Spinal cord (tissue), 10 donors: Measurements from ENCODE around the gene GALR3. TPM values are rescaled to one million over a fixed set of nuclear protein-coding genes. Genes with fewer than 3 reads are reported as not detected.

Experiments used
- DNase-seq, 6 donors: peaks; one replicate each; pipeline versions ENCODE4 v3.0.0 to v3.0.0-alpha.2; 2013 to 2015; ENCODE audit warnings: low spot score in 6 of 6, low read depth in 4 of 6
- H3K27ac ChIP-seq: one replicate; pipeline ENCODE4 v1.5.1; 2013; ENCODE audit warnings: low read depth, low read length, control low read depth
- H3K27me3 ChIP-seq: one replicate; pipeline ENCODE4 v1.6.1; 2013; ENCODE audit warnings: low read length; ENCODE audit not compliant: control insufficient read depth, insufficient read depth
- H3K36me3 ChIP-seq: one replicate; pipeline ENCODE4 v1.6.1; 2013; ENCODE audit warnings: low read length; ENCODE audit not compliant: control insufficient read depth, insufficient read depth
- H3K4me1 ChIP-seq: one replicate; pipeline ENCODE4 v1.6.1; 2013; ENCODE audit warnings: low read length; ENCODE audit not compliant: control insufficient read depth, insufficient read depth
- H3K4me3 ChIP-seq: one replicate; pipeline ENCODE4 v1.5.1; 2013; ENCODE audit warnings: low read depth, low read length, control low read depth
- H3K9me3 ChIP-seq: one replicate; pipeline ENCODE4 v1.6.1; 2013; ENCODE audit warnings: low read length; ENCODE audit not compliant: control insufficient read depth, insufficient read depth
- WGBS: methylation state at CpG from one replicate; pipeline ENCODE4 v1.1.5; 2013; ENCODE audit warnings: missing lambda C conversion rate; ENCODE audit not compliant: insufficient coverage; 5-methylcytosine and 5-hydroxymethylcytosine counted together
- polyA plus RNA-seq, 2 donors: library from polyadenylated mRNA; unstranded; fragments of 120-200 nt; gene quantifications; one replicate each; pipeline ENCODE4 v1.2.1, GENCODE V29; 2013; ENCODE audit not compliant: insufficient read length in 2 of 2
- total RNA-seq, 2 donors: library from RNA; depleted of rRNA in 1 of 2; stranded (reverse); fragments of 120-200 nt in 1 of 2; fragments of >200 nt in 1 of 2; gene quantifications; one replicate each; pipeline versions ENCODE4 v1.2.3 to v1.2.4, GENCODE V29; 2013 to 2014
- donor health status: healthy.

GALR3 gene
- total and polyA plus RNA-seq, 4 donors, result not detected

- H3K4me1 ChIP-seq, result peaks cover 67% of the 10 kb centered on the region
- H3K4me3 ChIP-seq, result peak within 1 kb of the TSS; percentile 89
- DNase-seq, result peak; percentile 81 to 98 (median 92)
- no peaks in the 10 kb centered on the region for H3K27me3 ChIP-seq
- peak within 1 kb of the TSS; percentile 91 for H3K27ac ChIP-seq
- no peaks in the 10 kb centered on the region for H3K9me3 ChIP-seq
- WGBS, result under 1% methylated on average over 73 of the region's 73 CpGs
- H3K36me3 ChIP-seq, result peaks cover 6% of the 10 kb centered on the region
Observed at GRCh38 chr22:37807410-37808293, 15.5 kb upstream of the GALR3 start, which contains the start of gene GCAT. Gene GCAT (plus strand): TSS chr22:37807934. CDS start chr22:37807968, 34 bp downstream.

- peaks cover 11% of the 10 kb centered on the region for H3K36me3 ChIP-seq
- DNase-seq, result no peak
- 4% methylated on average over 8 of the region's 8 CpGs for WGBS
- H3K4me1 ChIP-seq, result peaks cover 61% of the 10 kb centered on the region
- H3K27ac ChIP-seq, result peak overlapping the region; percentile 79
- no peaks in the 10 kb centered on the region for H3K9me3 ChIP-seq
- no peaks in the 10 kb centered on the region for H3K27me3 ChIP-seq
- peak overlapping the region; percentile 89 for H3K4me3 ChIP-seq
Observed at GRCh38 chr22:37808294-37808657, 14.9 kb upstream of the GALR3 start.

GRCh38 chr22:37809672-37810333 lies 13.4 kb upstream of the GALR3 start:
- H3K27me3 ChIP-seq, result no peaks in the 10 kb centered on the region
- H3K4me3 ChIP-seq, result no peak overlapping the region
- no peak overlapping the region for H3K27ac ChIP-seq
- no peak for DNase-seq
- no peaks in the 10 kb centered on the region for H3K9me3 ChIP-seq
- H3K4me1 ChIP-seq, result peaks cover 46% of the 10 kb centered on the region
- WGBS, result 90% methylated on average over 5 of the region's 5 CpGs
- peaks cover 25% of the 10 kb centered on the region for H3K36me3 ChIP-seq

GRCh38 chr22:37811867-37812266 lies 11.3 kb upstream of the GALR3 start:
- 100% methylated on average over 1 of the region's 2 CpGs for WGBS
- no peak for DNase-seq
- peaks cover 29% of the 10 kb centered on the region for H3K4me1 ChIP-seq
- no peak overlapping the region for H3K27ac ChIP-seq
- peaks cover 45% of the 10 kb centered on the region for H3K36me3 ChIP-seq
- no peak overlapping the region for H3K4me3 ChIP-seq
- no peaks in the 10 kb centered on the region for H3K9me3 ChIP-seq
- H3K27me3 ChIP-seq, result no peaks in the 10 kb centered on the region

- Histone ChIP-seq H3K4me1 (peaks cover 29% of the 10 kb centered on the region), H3K27ac (no peak overlapping the region), H3K27me3 (no peaks in the 10 kb centered on the region), H3K36me3 (peaks cover 47% of the 10 kb centered on the region), H3K9me3 (no peaks in the 10 kb centered on the region), H3K4me3 (no peak overlapping the region)
- WGBS, result 93% methylated on average over 24 of the region's 27 CpGs
- DNase-seq, result no peak
Observed at GRCh38 chr22:37812869-37813678, 10.1 kb upstream of the GALR3 start.

- no peak overlapping the region for H3K4me3 ChIP-seq
- no peaks in the 10 kb centered on the region for H3K9me3 ChIP-seq
- H3K36me3 ChIP-seq, result peaks cover 40% of the 10 kb centered on the region
- H3K27me3 ChIP-seq, result peaks cover 16% of the 10 kb centered on the region
- peaks cover 21% of the 10 kb centered on the region for H3K4me1 ChIP-seq
- H3K27ac ChIP-seq, result no peak overlapping the region
- 88% methylated on average over 10 of the region's 12 CpGs for WGBS
- no peak for DNase-seq
Observed at GRCh38 chr22:37815593-37815992, 7.6 kb upstream of the GALR3 start.

GRCh38 chr22:37816543-37817180 lies 6.5 kb upstream of the GALR3 start:
- peaks cover 40% of the 10 kb centered on the region for H3K36me3 ChIP-seq
- no peak for DNase-seq
- peaks cover 21% of the 10 kb centered on the region for H3K4me1 ChIP-seq
- no peak overlapping the region for H3K27ac ChIP-seq
- H3K4me3 ChIP-seq, result no peak overlapping the region
- H3K27me3 ChIP-seq, result peaks cover 20% of the 10 kb centered on the region
- H3K9me3 ChIP-seq, result no peaks in the 10 kb centered on the region
- WGBS, result 97% methylated on average over 21 of the region's 23 CpGs

- H3K27ac ChIP-seq, result peak overlapping the region; percentile 83
Observed at GRCh38 chr22:37817705-37818408, 5.3 kb upstream of the GALR3 start.

More at GRCh38 chr22:37817705-37818408, 5.3 kb upstream of the GALR3 start:
- WGBS, result 2% methylated on average over 19 of the region's 29 CpGs
- peak in 3 of 6 donors; percentile 69 to 92 (median 91) for DNase-seq
- Histone ChIP-seq H3K27me3 (peaks cover 29% of the 10 kb centered on the region), H3K4me1 (peaks cover 25% of the 10 kb centered on the region), H3K4me3 (peak overlapping the region; percentile 40), H3K9me3 (no peaks in the 10 kb centered on the region), H3K36me3 (peaks cover 40% of the 10 kb centered on the region)
